ENCODE data around the gene RGL2. TPM values are rescaled to one million over a fixed set of nuclear protein-coding genes. Genes with fewer than 3 reads are reported as not detected.

The RGL2 gene
- total RNA-seq, 2 experiments from 2014 or later: 27.2 to 67.6 TPM

- Histone ChIP-seq H3K4me1 (ENCODE audit: insufficient read depth, low read length, poor library complexity, severe bottlenecking) (peaks cover 31% of the 10 kb centered on the region), H2AFZ (ENCODE audit: low read length) (peak overlapping the region; percentile 27; the same call in 1 of the 2 replicates), H3K9me3 (ENCODE audit: low read length) (no peaks in the 10 kb centered on the region), H3K27ac (ENCODE audit: low read depth, low read length, poor library complexity, severe bottlenecking) (peak overlapping the region; percentile 94), H3K36me3 (ENCODE audit: insufficient read depth, low read length) (peaks cover 42% of the 10 kb centered on the region), H3K9me2 (ENCODE audit: insufficient read depth, low read length) (no peaks in the 10 kb centered on the region), H3K79me2 (ENCODE audit: insufficient read depth, low read depth, low read length) (peaks cover 50% of the 10 kb centered on the region), H4K20me1 (ENCODE audit: insufficient read depth, low read length) (peaks cover 7% of the 10 kb centered on the region; the same call in 1 of the 2 replicates), H3K4me2 (ENCODE audit: low read length) (peak overlapping the region; percentile 79), H3K4me3 (ENCODE audit: low read depth, low read length, poor library complexity, severe bottlenecking) (peak overlapping the region; percentile 84)
- intact Hi-C loops (cut with micrococcal nuclease; ENCODE audit: unreplicated experiment): loop anchor here (5.0 kb wide), 1 partner anchor 99 kb away; the partner anchor contains the start of gene PHF1
- BruUV-seq (replicated peaks): no TSS peak
- CTCF ChIA-PET (ENCODE audit: unreplicated experiment): no interaction called here
- TF ChIP-seq EZH2phosphoT487 (IDR thresholded peaks at IDR 0.05; ENCODE audit: borderline replicate concordance, low read depth, low read length): no peak
- TF ChIP-seq, protein P1, sequence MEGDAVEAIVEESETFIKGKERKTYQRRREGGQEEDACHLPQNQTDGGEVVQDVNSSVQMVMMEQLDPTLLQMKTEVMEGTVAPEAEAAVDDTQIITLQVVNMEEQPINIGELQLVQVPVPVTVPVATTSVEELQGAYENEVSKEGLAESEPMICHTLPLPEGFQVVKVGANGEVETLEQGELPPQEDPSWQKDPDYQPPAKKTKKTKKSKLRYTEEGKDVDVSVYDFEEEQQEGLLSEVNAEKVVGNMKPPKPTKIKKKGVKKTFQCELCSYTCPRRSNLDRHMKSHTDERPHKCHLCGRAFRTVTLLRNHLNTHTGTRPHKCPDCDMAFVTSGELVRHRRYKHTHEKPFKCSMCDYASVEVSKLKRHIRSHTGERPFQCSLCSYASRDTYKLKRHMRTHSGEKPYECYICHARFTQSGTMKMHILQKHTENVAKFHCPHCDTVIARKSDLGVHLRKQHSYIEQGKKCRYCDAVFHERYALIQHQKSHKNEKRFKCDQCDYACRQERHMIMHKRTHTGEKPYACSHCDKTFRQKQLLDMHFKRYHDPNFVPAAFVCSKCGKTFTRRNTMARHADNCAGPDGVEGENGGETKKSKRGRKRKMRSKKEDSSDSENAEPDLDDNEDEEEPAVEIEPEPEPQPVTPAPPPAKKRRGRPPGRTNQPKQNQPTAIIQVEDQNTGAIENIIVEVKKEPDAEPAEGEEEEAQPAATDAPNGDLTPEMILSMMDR (conservative IDR thresholded peaks at IDR 0.05; ENCODE audit: low read length): peak; percentile 47; the same call in 1 of the 2 replicates
- peak; percentile 76 for DNase-seq (ENCODE audit: low spot score)
- POLR2A ChIA-PET: interaction anchor here (0.6 to 2.0 kb wide), 10 partner anchors 10 to 458 kb away, joined by 3 to 11 read pairs (median 6); partner anchors contain the start of genes KIFC1, RGL2, RPS18 and VPS52
Measured at GRCh38 chr6:33313105-33313708, 14.5 kb upstream of the RGL2 start.

GRCh38 chr6:33312361-33313104, 13.8 kb upstream of the RGL2 start:
- TF ChIP-seq, protein P1 (conservative IDR thresholded peaks at IDR 0.05; ENCODE audit: low read length): 0 out of 2 replicates have a peak, but pooled peaks have one; percentile 16
- TF ChIP-seq EZH2phosphoT487 (IDR thresholded peaks at IDR 0.05; ENCODE audit: borderline replicate concordance, low read depth, low read length): no peak
- Histone ChIP-seq H3K4me2 (ENCODE audit: low read length) (peak overlapping the region; percentile 79), H3K9me2 (ENCODE audit: insufficient read depth, low read length) (no peaks in the 10 kb centered on the region), H3K4me1 (ENCODE audit: insufficient read depth, low read length, poor library complexity, severe bottlenecking) (peaks cover 28% of the 10 kb centered on the region), H3K79me2 (ENCODE audit: insufficient read depth, low read depth, low read length) (peaks cover 56% of the 10 kb centered on the region), H3K4me3 (ENCODE audit: low read depth, low read length, poor library complexity, severe bottlenecking) (peak overlapping the region; percentile 84), H2AFZ (ENCODE audit: low read length) (no peak overlapping the region), H3K9me3 (ENCODE audit: low read length) (no peaks in the 10 kb centered on the region), H4K20me1 (ENCODE audit: insufficient read depth, low read length) (peaks cover 7% of the 10 kb centered on the region; the same call in 1 of the 2 replicates), H3K27ac (ENCODE audit: low read depth, low read length, poor library complexity, severe bottlenecking) (peak overlapping the region; percentile 94), H3K36me3 (ENCODE audit: insufficient read depth, low read length) (peaks cover 47% of the 10 kb centered on the region)
- CTCF ChIA-PET (ENCODE audit: unreplicated experiment): interaction anchor here (0.9 kb wide), 1 partner anchor 11 kb away, joined by 3 read pairs; no protein-coding TSS in a partner anchor
- intact Hi-C loops (cut with micrococcal nuclease; ENCODE audit: unreplicated experiment): loop anchor here (5.0 kb wide), 1 partner anchor 100 kb away; the partner anchor contains the start of gene PHF1
- DNase-seq (ENCODE audit: low spot score): peak; percentile 88
- POLR2A ChIA-PET: interaction anchor here (0.6 to 2.0 kb wide), 9 partner anchors 10 to 475 kb away, joined by 3 to 11 read pairs (median 7); partner anchors contain the start of genes RGL2, RPS18 and VPS52
- no TSS peak for BruUV-seq (replicated peaks)

Measured in OCI-LY7 (cell line).